A673 (cell line): ENCODE results near the gene TPH2. TPM values are rescaled to one million over a fixed set of nuclear protein-coding genes. Genes with fewer than 3 reads are reported as not detected.

Experiments used
- BruUV-seq: library from RNA; stranded (reverse); fragments of 400-500 nt; replicated peaks from 2 replicates; lab custom pipeline; 2021; lab: Mats Ljungman, UMichigan
- CTCF ChIA-PET: fragments of 300-600 bp; sonication (Branson Sonifier 250); formaldehyde crosslinking; loops from one replicate; lab custom pipeline; 2022; ENCODE audit warnings: antibody characterized with exemption; lab: Charles Lee
- POLR2A ChIA-PET: fragments of 300-600 bp; sonication (Branson Sonifier 250); formaldehyde crosslinking; loops from one replicate; lab custom pipeline; 2022; ENCODE audit warnings: antibody characterized with exemption; ENCODE audit not compliant: low non-redundant PET; lab: Charles Lee
- DNase-seq: peaks from one replicate; pipeline ENCODE4 v3.0.0-alpha.2; 2015; ENCODE audit warnings: low spot score
- H3K27ac ChIP-seq: fragments of 200-600 bp; sonication (generic); 2 replicates; pipeline ENCODE4 v1.5.1; 2016; ENCODE audit warnings: mixed run types, low read depth, mild to moderate bottlenecking, mixed read lengths, antibody characterized with exemption, low read length; ENCODE audit not compliant: poor library complexity, severe bottlenecking
- H3K27me3 ChIP-seq: fragments of 200-600 bp; sonication (generic); replicated peaks from 2 replicates; pipeline ENCODE4 v1.6.1; 2017; ENCODE audit warnings: mixed run types, low read depth, mild to moderate bottlenecking, mixed read lengths, antibody characterized with exemption, low read length; ENCODE audit not compliant: insufficient read depth, poor library complexity
- H3K36me3 ChIP-seq: fragments of 200-600 bp; sonication (generic); 2 replicates; pipeline ENCODE4 v1.6.1; 2016; ENCODE audit warnings: mixed run types, mild to moderate bottlenecking, mixed read lengths, antibody characterized with exemption, low read length; ENCODE audit not compliant: insufficient read depth, poor library complexity, severe bottlenecking
- H3K4me1 ChIP-seq: fragments of 200-600 bp; sonication (generic); 2 replicates; pipeline ENCODE4 v1.6.1; 2017; ENCODE audit warnings: mixed run types, mild to moderate bottlenecking, mixed read lengths, antibody characterized with exemption, low read length; ENCODE audit not compliant: insufficient read depth, poor library complexity, severe bottlenecking
- H3K4me3 ChIP-seq: fragments of 200-600 bp; sonication (generic); 2 replicates; pipeline ENCODE4 v1.5.1; 2016; ENCODE audit warnings: low read depth, mixed run types, mild to moderate bottlenecking, mixed read lengths, low read length; ENCODE audit not compliant: poor library complexity, severe bottlenecking
- H3K9me3 ChIP-seq: fragments of 200-600 bp; sonication (generic); 2 replicates; pipeline ENCODE4 v1.6.1; 2016; ENCODE audit warnings: mixed run types, low read depth, mild to moderate bottlenecking, mixed read lengths, antibody characterized with exemption, low read length; ENCODE audit not compliant: poor library complexity, severe bottlenecking
- EZH2 ChIP-seq: fragments of 200-600 bp; sonication (generic); IDR thresholded peaks from 2 replicates; pipeline ENCODE4 v1.6.1; 2017; ENCODE audit warnings: borderline replicate concordance, low read depth, mild to moderate bottlenecking, mixed read lengths, antibody characterized with exemption, low read length; ENCODE audit not compliant: poor library complexity, severe bottlenecking
- intact Hi-C: fragments of 100-400 bp; cut with micrococcal nuclease; formaldehyde crosslinking; loops from one replicate; pipeline ENCODE4 v1.10.0; 2022; ENCODE audit not compliant: unreplicated experiment
- total RNA-seq: library from RNA; stranded (reverse); gene quantifications from 2 replicates; pipeline ENCODE4 v1.2.3, GENCODE V29; 2021
- TF ChIP-seq, protein P1 (sequence below): fragments of 300-800, 200-600 bp; sonication (generic); conservative IDR thresholded peaks from 2 replicates; pipeline ENCODE4 v1.5.1; 2017; ENCODE audit warnings: low read depth, mild to moderate bottlenecking, antibody characterized with exemption, low read length, moderate library complexity, mixed read lengths

Gene TPH2
- total RNA-seq, 1 experiment from 2014 or later: 0.82 TPM

GRCh38 chr12:71949646-71950045 lies 11.0 kb downstream of the TPH2 start:
- H3K27ac ChIP-seq: no peak overlapping the region

GRCh38 chr12:71950404-71950803 lies 11.8 kb downstream of the TPH2 start:
- no peak for DNase-seq
- TF ChIP-seq, protein P1, sequence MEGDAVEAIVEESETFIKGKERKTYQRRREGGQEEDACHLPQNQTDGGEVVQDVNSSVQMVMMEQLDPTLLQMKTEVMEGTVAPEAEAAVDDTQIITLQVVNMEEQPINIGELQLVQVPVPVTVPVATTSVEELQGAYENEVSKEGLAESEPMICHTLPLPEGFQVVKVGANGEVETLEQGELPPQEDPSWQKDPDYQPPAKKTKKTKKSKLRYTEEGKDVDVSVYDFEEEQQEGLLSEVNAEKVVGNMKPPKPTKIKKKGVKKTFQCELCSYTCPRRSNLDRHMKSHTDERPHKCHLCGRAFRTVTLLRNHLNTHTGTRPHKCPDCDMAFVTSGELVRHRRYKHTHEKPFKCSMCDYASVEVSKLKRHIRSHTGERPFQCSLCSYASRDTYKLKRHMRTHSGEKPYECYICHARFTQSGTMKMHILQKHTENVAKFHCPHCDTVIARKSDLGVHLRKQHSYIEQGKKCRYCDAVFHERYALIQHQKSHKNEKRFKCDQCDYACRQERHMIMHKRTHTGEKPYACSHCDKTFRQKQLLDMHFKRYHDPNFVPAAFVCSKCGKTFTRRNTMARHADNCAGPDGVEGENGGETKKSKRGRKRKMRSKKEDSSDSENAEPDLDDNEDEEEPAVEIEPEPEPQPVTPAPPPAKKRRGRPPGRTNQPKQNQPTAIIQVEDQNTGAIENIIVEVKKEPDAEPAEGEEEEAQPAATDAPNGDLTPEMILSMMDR: no peak
- TF ChIP-seq EZH2: no peak
- Histone ChIP-seq H3K4me3 (no peak overlapping the region), H3K9me3 (no peaks in the 10 kb centered on the region), H3K27ac (no peak overlapping the region), H3K4me1 (peaks cover 25% of the 10 kb centered on the region), H3K36me3 (no peaks in the 10 kb centered on the region), H3K27me3 (no peaks in the 10 kb centered on the region)
- intact Hi-C loops: no loop called here
- CTCF ChIA-PET: no interaction called here
- no TSS peak for BruUV-seq
- POLR2A ChIA-PET: no interaction called here

More at GRCh38 chr12:71949646-71950045, 11.0 kb downstream of the TPH2 start:
- CTCF ChIA-PET: no interaction called here
- Histone ChIP-seq H3K27me3 (no peaks in the 10 kb centered on the region), H3K36me3 (no peaks in the 10 kb centered on the region), H3K4me1 (peaks cover 20% of the 10 kb centered on the region), H3K9me3 (no peaks in the 10 kb centered on the region), H3K4me3 (no peak overlapping the region)
- POLR2A ChIA-PET: no interaction called here
- no TSS peak for BruUV-seq
- TF ChIP-seq, protein P1: no peak
- no peak for TF ChIP-seq EZH2
- no peak for DNase-seq
- intact Hi-C loops: no loop called here

GRCh38 chr12:71950819-71951218 lies 12.2 kb downstream of the TPH2 start:
- Histone ChIP-seq H3K4me1 (peaks cover 25% of the 10 kb centered on the region), H3K4me3 (no peak overlapping the region), H3K27ac (no peak overlapping the region), H3K27me3 (no peaks in the 10 kb centered on the region), H3K36me3 (no peaks in the 10 kb centered on the region), H3K9me3 (no peaks in the 10 kb centered on the region)
- ChIA-PET POLR2A (no interaction called here), CTCF (no interaction called here)
- TF ChIP-seq, protein P1: no peak
- no peak for TF ChIP-seq EZH2
- DNase-seq: no peak
- intact Hi-C loops: no loop called here
- no TSS peak for BruUV-seq
